Stimulated activated CD4-positive, alpha-beta T cell treated with anti-CD3 and anti-CD28 coated beads, Interleukin-15, amount 100 ng/mL, for 48 hours (primary cell): ENCODE measurements around the gene TAX1BP3.

ENCODE experiments used
- DNase-seq, 2 donors: peaks; one replicate each; pipeline ENCODE4 v3.0.0-alpha.2; 2020; ENCODE audit warnings: low read depth in 2 of 2

Gene TAX1BP3

DNA sequence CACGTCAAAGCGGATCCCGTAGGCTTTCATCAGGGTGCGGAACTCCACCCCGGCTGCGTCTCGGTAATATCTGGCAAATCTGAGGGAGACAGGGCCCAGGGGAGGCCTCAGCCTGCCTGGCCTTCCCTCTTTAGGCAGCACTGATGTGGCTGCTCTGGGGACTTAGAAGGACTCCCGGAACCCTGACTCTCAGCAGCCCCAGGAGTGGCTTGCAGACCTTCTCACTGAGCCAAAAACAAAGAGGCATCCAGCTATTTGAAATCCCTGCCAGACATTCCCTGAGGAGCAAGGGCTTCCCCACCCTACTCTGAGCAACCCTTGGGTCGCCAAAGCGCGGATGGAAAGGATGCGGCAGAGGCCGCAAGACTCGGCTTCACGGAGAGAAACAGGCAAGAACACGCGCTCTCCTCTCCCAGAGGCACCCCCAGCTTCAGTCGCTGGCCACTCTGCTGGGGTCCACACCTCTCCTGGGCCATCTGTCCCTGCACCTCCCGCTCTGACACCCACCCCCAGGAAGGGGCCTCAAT, 19.7 kb upstream of the TAX1BP3 start:
- no peak for DNase-seq

- no peak for DNase-seq
Observed at GRCh38 chr17:3685174-3685573, 16.8 kb upstream of the TAX1BP3 start.

GRCh38 chr17:3683054-3683511, 14.7 kb upstream of the TAX1BP3 start:
- peak; percentile 34 to 36 for DNase-seq

- no peak for DNase-seq
Observed at GRCh38 chr17:3682033-3682432, 13.7 kb upstream of the TAX1BP3 start.

- no peak for DNase-seq
Observed at GRCh38 chr17:3681565-3681964, 13.2 kb upstream of the TAX1BP3 start.

DNA sequence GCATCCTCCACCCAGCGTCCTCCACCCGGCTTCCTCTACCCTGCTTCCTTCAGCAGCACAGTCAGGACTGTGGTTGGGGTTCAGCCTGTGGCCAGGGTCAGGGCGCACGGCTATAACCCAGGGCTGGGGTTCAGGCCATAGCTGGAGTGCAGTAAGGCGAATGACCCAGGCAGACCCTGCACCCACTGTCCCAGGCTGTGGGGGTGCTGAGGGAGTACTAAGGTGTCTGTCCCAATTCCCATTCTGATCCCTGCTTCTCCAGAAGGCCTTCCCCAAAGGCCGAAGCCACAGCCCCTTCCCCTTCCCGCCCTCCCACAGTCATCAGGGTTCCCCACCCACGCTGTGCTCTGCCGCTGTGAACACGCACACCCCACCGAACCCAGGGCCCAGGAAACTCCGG, 12.7 kb upstream of the TAX1BP3 start:
- DNase-seq, result no peak

DNA sequence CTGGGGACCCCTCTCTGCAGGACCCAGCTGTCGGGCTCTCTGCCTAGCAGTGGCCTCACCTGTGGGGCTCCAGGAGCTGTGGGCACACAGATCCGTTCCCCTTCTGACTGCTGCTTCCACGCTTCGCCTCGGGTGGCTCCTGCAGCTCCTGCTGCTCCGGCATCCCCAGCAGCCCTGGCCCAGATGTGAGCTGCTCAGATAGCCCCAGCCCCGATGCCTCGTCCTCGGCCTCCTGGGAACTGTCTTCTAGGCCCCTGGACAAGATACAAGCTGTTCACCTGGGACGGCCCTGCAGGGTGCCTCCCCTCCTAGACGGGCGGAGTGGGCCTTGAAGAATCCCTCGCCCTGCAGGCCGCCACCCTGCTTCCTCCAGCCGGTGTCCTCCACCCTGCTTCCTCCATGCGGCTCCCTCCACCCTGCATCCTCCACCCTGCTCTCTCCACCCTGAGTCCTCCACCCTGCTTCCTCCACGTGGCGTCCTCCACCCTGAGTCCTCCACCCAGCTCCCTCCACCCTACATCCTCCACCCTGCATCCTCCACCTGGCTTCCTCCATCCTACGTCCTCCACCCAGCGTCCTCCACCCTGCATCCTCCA, 11.3 kb upstream of the TAX1BP3 start:
- DNase-seq, result no peak

DNA sequence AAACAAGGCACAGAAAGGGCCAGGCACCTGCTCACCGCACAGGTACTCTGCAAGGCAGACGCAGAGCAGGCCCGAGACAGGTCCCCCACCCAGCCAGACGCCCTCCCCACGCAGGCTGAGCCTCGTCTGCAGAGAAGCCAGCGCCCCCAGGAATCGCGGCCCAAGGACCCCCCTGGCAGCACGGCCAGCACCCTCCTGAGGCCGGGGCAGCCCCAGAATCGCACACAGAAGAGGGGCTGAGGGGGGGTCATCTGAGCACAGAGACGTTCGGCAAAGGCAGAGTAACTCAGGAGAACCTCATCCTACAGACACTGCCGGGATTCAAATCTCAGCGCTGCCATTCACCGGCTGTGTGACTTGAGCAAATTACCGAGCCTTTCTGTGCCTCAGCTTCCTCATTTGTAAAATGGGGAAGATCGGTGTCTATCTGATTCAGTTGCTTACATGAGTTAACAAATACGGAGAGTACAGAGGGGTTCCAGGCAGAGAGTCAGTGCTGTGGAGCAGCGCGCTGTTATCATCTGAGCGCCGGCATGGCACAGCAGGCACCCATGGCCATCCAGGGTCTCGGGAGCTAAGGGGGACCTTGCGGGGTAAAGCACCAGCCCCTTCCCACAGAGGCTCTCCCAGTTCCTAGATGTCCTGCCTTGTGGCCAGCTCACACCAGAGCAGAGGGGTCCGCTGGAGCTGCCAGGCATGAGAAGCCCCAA, 10.6 kb upstream of the TAX1BP3 start:
- no peak for DNase-seq

DNA sequence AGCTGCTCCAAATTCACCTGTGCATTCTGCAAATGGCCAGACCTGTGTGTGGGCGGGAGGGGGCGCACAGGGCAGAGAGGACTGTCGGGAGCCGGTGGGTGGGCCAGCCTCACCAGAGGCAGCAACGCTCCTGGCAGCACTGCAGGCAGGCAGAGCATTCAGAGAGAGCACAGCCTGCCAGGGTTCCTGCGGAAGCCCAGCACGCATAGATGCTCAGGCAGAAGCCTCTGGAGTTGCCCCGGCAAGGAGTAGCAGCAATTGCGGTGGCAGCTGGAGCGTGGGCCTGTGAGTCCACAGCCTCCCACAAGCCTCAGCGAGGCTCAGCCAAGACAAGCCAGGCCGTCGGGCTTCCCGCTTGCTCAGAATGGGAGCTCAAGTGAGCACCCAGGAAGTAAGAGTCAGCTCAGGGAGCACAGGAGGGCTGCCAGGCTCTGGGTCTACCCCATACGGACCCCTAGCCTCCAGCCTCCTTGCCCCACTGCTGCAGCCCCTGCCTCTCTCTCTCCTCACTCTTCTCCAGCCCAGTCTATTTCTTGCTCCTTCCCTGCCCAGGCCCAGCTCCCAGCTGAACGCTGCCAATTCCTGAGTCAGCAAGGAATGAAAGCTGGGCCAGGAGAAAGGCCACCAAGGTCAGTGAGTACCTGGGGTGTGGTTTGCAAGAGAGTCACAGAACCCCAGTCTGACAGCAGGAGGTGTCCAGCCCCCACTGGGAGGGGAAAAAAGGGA, 9.9 kb upstream of the TAX1BP3 start:
- no peak for DNase-seq

GRCh38 chr17:3675886-3676285, 7.5 kb upstream of the TAX1BP3 start:
- no peak for DNase-seq

DNA sequence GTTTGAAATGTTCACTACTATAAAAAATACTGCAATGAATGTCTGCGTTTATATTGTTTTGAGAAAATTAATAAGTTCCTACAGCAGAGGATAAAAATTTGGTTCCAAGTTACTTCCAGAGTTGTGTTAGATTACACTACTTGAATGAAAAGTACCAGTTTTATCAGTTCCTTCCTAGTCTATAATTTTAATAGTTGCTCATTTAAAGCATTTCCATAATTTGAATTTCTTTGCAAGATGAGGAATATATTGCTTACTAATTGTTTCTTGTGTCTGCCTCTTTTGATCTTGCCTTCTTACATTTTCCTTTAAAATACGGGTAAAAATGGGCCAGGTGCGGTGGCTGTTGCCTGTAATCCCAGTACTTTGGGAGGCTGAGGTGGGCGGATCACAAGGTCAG, 4.2 kb upstream of the TAX1BP3 start:
- DNase-seq, result no peak

GRCh38 chr17:3669548-3669947, 1.2 kb upstream of the TAX1BP3 start:
- DNase-seq, result no peak

GRCh38 chr17:3669085-3669347, 638 bp upstream of the TAX1BP3 start:
- DNase-seq, result no peak

DNA sequence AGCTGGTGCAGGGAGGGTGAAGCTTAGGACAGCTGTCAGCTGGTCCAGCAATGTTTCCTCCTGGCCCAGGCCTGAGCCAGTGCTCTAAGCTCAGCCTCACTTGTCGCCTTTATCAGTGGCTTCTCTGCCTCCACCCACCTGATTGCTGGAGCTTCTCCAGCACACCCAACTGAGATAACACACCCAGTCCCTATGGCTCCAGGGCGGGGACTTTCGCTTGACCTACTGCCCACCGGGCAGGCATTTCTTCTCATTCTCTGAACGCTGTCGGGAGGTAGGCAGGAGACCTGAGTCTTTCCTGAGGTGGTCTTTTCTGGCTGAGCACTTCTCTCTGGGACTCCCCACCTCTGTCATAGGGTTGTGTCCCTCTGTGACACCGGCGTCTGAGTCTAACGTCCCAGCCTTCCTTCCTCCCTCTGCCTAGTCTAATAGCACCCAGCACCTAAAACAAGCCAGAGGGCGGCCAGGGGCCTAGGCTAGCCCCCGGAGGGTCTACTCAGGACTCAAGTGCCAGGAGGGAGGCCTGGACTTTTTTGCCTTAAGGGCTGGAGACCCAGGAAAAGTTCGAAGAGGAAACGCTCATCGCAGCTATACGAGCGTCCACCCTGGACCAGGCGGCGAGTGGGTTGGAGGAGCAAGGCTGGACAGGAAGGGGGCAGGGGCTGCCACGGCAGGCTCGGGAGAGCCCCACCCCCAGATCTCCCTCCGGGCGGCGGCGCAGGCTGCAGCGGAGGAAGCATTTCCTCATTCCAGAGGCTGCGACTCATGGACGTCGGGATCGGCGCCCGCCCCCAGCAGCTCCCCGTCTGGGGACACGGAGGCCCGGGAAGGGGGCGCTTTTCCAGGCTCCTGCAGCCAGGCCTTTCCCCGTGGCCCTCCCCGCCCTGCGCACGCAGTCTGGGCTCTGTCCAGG, 756 bp downstream of the TAX1BP3 start:
- DNase-seq, result no peak

GRCh38 chr17:3666516-3666915, 1.9 kb downstream of the TAX1BP3 start:
- no peak for DNase-seq

DNA sequence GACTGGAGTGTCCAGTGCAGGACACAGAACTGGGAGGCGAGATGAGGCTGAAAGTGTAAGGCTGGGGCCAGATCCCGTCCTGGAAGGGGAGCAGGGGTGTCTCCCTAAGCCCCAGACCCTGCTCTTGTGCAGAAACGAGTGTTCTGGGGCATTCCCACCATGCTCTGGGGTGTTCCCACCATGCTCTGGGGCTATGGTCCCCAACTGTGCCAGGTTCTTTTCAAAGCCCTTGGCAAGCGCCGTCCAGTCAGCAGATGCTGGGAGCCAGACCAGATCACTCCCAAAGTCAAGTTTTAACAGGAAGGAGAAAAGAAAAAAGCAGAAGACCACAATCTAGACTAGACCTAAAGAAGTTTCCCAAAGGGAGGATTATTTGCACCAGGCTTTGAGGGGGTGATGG, 2.5 kb downstream of the TAX1BP3 start:
- DNase-seq, result no peak

GRCh38 chr17:3663102-3664011, 5.0 kb downstream of the TAX1BP3 start:
- DNase-seq, result no peak

DNA sequence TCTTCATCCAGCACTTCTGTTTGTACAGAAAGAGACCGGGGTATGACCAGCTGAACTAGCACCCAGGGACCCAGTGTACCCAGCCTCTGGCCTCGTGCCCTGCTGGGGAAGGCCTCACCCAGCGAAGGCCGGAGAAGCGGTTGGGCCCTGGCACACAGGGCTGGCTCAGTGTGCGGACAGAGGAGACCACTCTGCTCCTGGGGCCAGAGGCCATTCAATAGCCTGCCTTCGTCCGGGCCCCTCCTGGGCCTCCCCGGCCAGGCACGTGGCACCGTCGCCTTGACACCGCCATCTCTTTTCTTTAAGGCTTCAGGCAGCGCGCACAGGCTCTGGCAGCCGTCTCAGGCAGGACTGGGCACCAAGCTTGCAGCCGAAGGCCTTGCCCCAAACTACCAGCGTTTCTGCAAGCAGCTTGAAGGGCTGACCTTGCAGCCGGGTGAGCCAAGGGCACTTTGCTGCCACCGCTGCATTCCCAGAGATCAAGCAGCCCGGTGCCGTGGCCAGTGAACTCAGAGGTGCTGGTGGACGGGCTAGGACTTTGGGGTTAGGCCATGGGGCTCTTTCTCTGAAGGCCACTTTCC, 8.0 kb downstream of the TAX1BP3 start:
- DNase-seq, result no peak

- DNase-seq, result no peak
Observed at GRCh38 chr17:3659541-3660111, 8.8 kb downstream of the TAX1BP3 start.

GRCh38 chr17:3658784-3659449, 9.5 kb downstream of the TAX1BP3 start:
- DNase-seq, result no peak
